B cell (primary cell): ENCODE results near the gene CHAF1B. TPM values are rescaled to one million over a fixed set of nuclear protein-coding genes. Genes with fewer than 3 reads are reported as not detected.

ENCODE experiments used
- ATAC-seq: fragments of 200-7000 bp; cut with Tn5 transposase; one replicate; pipeline ENCODE4 v1.10.0; 2021; ENCODE audit warnings: low read depth, mild to moderate bottlenecking, moderate number of reproducible peaks, moderate library complexity
- CTCF ChIA-PET: fragments of 350-600 bp; sonication (Branson Sonifier 250); formaldehyde crosslinking; loops from one replicate; lab custom pipeline; 2021; ENCODE audit warnings: antibody characterized with exemption, inconsistent platforms; lab: Charles Lee
- POLR2A ChIA-PET: fragments of 350-600 bp; sonication (Branson Sonifier 250); formaldehyde crosslinking; loops from one replicate; lab custom pipeline; 2021; ENCODE audit warnings: antibody characterized with exemption; lab: Charles Lee
- DNase-seq: peaks from one replicate; pipeline ENCODE4 v3.0.0; 2013
- H2AFZ ChIP-seq: 2 replicates; pipeline ENCODE4 v1.6.1; 2012; ENCODE audit warnings: mild to moderate bottlenecking, low read depth, low read length; ENCODE audit not compliant: insufficient read depth, poor library complexity, severe bottlenecking
- H3K27ac ChIP-seq, 2 donors: 1 replicate in 1 of 2; 2 replicates in 1 of 2; pipeline ENCODE4 v1.5.1; 2012 to 2013; ENCODE audit warnings: low read length in 2 of 2, mild to moderate bottlenecking in 2 of 2, moderate library complexity in 1 of 2
- H3K27me3 ChIP-seq, 4 experiments: fragments of 200-600 bp in 1 of 4; sonication (generic) in 1 of 4; replicated peaks in 1 of 4; 1 replicate in 2 of 4; 2 replicates in 2 of 4; pipeline versions ENCODE4 v1.6.1 to v1.7.0; 2013 to 2016; ENCODE audit warnings: low read length in 3 of 4, mild to moderate bottlenecking in 2 of 4, mixed read lengths in 1 of 4, moderate library complexity in 1 of 4; ENCODE audit not compliant: insufficient read depth in 4 of 4, control insufficient read depth in 3 of 4; ENCODE audit errors: control extremely low read depth in 1 of 4
- H3K36me3 ChIP-seq, 2 experiments: replicated peaks in 1 of 2; 1 replicate in 1 of 2; 2 replicates in 1 of 2; pipeline versions ENCODE4 v1.6.1 to v1.7.1; 2013; ENCODE audit warnings: low read length in 1 of 2; ENCODE audit not compliant: insufficient read depth in 2 of 2, control insufficient read depth in 1 of 2; ENCODE audit errors: control extremely low read depth in 1 of 2, extremely low read depth in 1 of 2
- H3K4me1 ChIP-seq, 2 donors: fragments of 200-600 bp in 1 of 2; sonication (generic) in 1 of 2; 1 replicate in 1 of 2; 2 replicates in 1 of 2; pipeline versions ENCODE4 v1.5.1 to v1.6.1; 2013 to 2017; ENCODE audit warnings: low read length in 2 of 2; ENCODE audit not compliant: control insufficient read depth in 2 of 2, insufficient read depth in 2 of 2
- H3K4me2 ChIP-seq: replicated peaks from 2 replicates; pipeline ENCODE3; 2012; ENCODE audit warnings: mild to moderate bottlenecking, low read depth, low read length; ENCODE audit not compliant: poor library complexity, severe bottlenecking
- H3K4me3 ChIP-seq, 5 experiments: fragments of 200-600 bp in 1 of 5; sonication (generic) in 1 of 5; 1 replicate in 3 of 5; 2 replicates in 2 of 5; pipeline versions ENCODE4 v1.5.1 to v1.7.0; 2011 to 2016; ENCODE audit warnings: low read length in 4 of 5, mild to moderate bottlenecking in 4 of 5, low read depth in 2 of 5, control low read depth in 1 of 5, moderate library complexity in 1 of 5; ENCODE audit not compliant: insufficient read depth in 1 of 5; ENCODE audit errors: control extremely low read depth in 1 of 5, extremely low read depth in 1 of 5
- H3K79me2 ChIP-seq: fragments of 200-600 bp; sonication (generic); one replicate; pipeline ENCODE4 v1.6.0; 2016; ENCODE audit warnings: low read length; ENCODE audit not compliant: control insufficient read depth, insufficient read depth
- H3K9ac ChIP-seq: fragments of 200-600 bp; sonication (generic); 2 replicates; pipeline ENCODE4 v1.6.1; 2017; ENCODE audit warnings: mild to moderate bottlenecking, low read length, moderate library complexity
- H3K9me3 ChIP-seq, 3 donors: one replicate each; pipeline versions ENCODE4 v1.6.1 to v1.7.1; 2013; ENCODE audit warnings: low read length in 2 of 3; ENCODE audit not compliant: control insufficient read depth in 2 of 3, insufficient read depth in 1 of 3; ENCODE audit errors: control extremely low read depth in 1 of 3
- H4K20me1 ChIP-seq: 2 replicates; pipeline ENCODE4 v1.6.0; 2012; ENCODE audit warnings: mild to moderate bottlenecking, low read length; ENCODE audit not compliant: insufficient read depth, control insufficient read depth, poor library complexity, severe bottlenecking
- H3K27ac Mint-ChIP-seq: one replicate; pipeline ENCODE4 v1.8.0; 2021; ENCODE audit warnings: mixed read lengths
- H3K27me3 Mint-ChIP-seq: one replicate; pipeline ENCODE4 v1.8.0; 2021; ENCODE audit warnings: mixed read lengths
- H3K4me1 Mint-ChIP-seq: one replicate; pipeline ENCODE4 v1.8.0; 2021; ENCODE audit warnings: mixed read lengths
- H3K4me3 Mint-ChIP-seq: one replicate; pipeline ENCODE4 v1.8.0; 2021; ENCODE audit warnings: mixed read lengths
- H3K9me3 Mint-ChIP-seq: one replicate; pipeline ENCODE4 v1.8.0; 2022; ENCODE audit warnings: mixed read lengths; ENCODE audit not compliant: insufficient read depth
- CTCF ChIP-seq: fragments of 200-600 bp; IDR thresholded peaks from one replicate; pipeline ENCODE4 v1.8.0; 2022; ENCODE audit warnings: antibody characterized with exemption, mild to moderate bottlenecking
- EZH2 ChIP-seq: IDR thresholded peaks from 2 replicates; pipeline ENCODE4 v1.6.1; 2012; ENCODE audit warnings: borderline replicate concordance, low read depth, mild to moderate bottlenecking, moderate library complexity, low read length; ENCODE audit not compliant: insufficient read depth, poor library complexity, severe bottlenecking
- WGBS: methylation state at CpG from one replicate; pipeline ENCODE4 v1.1.5; 2013; ENCODE audit warnings: missing lambda C conversion rate; ENCODE audit not compliant: insufficient coverage; 5-methylcytosine and 5-hydroxymethylcytosine counted together
- intact Hi-C: fragments of 100-400 bp; cut with micrococcal nuclease; formaldehyde crosslinking; loops from one replicate; pipeline ENCODE4 v1.10.0; 2022
- polyA plus RNA-seq: library from polyadenylated mRNA; depleted of rRNA; stranded (reverse); fragments of >200 nt; gene quantifications from 2 replicates; pipeline ENCODE4 v1.2.3, GENCODE V29; 2012
- total RNA-seq, 2 donors: library from RNA; stranded (reverse); fragments of 120-200 nt in 1 of 2; gene quantifications; 1 replicate in 1 of 2; 2 replicates in 1 of 2; pipeline versions ENCODE4 v1.2.3 to v1.2.4, GENCODE V29; 2013 to 2022

The CHAF1B gene
- total and polyA plus RNA-seq, 2 donors (not counting 1 experiment from before 2014, with no cell fraction given), result 1.1 to 1.9 TPM

- H3K27ac ChIP-seq, result no peak overlapping the region
- H2AFZ ChIP-seq, result no peak overlapping the region
- H3K9ac ChIP-seq, result no peak overlapping the region
- Mint-ChIP-seq H3K4me1 (no peaks in the 10 kb centered on the region), H3K27me3 (no peaks in the 10 kb centered on the region), H3K4me3 (no peak overlapping the region), H3K27ac (no peak overlapping the region), H3K9me3 (no peaks in the 10 kb centered on the region)
- peaks cover 0 to 5% of the 10 kb centered on the region in 2 experiments for H3K36me3 ChIP-seq
- no peaks in the 10 kb centered on the region for H3K27me3 ChIP-seq
- ChIA-PET CTCF (no interaction called here), POLR2A (no interaction called here)
- no peak for TF ChIP-seq CTCF
- intact Hi-C loops, result no loop called here
- no peaks in the 10 kb centered on the region for H3K79me2 ChIP-seq
- no peak for DNase-seq
- no peaks in the 10 kb centered on the region for H3K9me3 ChIP-seq
- H3K4me2 ChIP-seq, result no peak overlapping the region
- no peak for ATAC-seq
- H3K4me3 ChIP-seq, result no peak overlapping the region
- H3K4me1 ChIP-seq, result no peaks in the 10 kb centered on the region
- H4K20me1 ChIP-seq, result no peaks in the 10 kb centered on the region
- 100% methylated on average over 4 of the region's 10 CpGs for WGBS
Measured at GRCh38 chr21:36411301-36411700, 26.1 kb downstream of the CHAF1B start.

GRCh38 chr21:36412916-36413315 lies 27.7 kb downstream of the CHAF1B start:
- H3K27me3 Mint-ChIP-seq, result no peaks in the 10 kb centered on the region
- H3K4me1 ChIP-seq, result no peaks in the 10 kb centered on the region
- H3K9me3 Mint-ChIP-seq, result no peaks in the 10 kb centered on the region
- no peak for ATAC-seq
- no peaks in the 10 kb centered on the region for H4K20me1 ChIP-seq
- no peak overlapping the region for H3K4me3 Mint-ChIP-seq
- H3K36me3 ChIP-seq, result peaks cover 0 to 6% of the 10 kb centered on the region in 2 experiments
- no peaks in the 10 kb centered on the region for H3K27me3 ChIP-seq
- H3K9ac ChIP-seq, result no peak overlapping the region
- WGBS, result 99% methylated on average over 10 of the region's 11 CpGs
- H3K79me2 ChIP-seq, result no peaks in the 10 kb centered on the region
- no peak overlapping the region for H3K27ac Mint-ChIP-seq
- H3K27ac ChIP-seq, result no peak overlapping the region
- TF ChIP-seq CTCF (no peak), EZH2 (no peak)
- H2AFZ ChIP-seq, result no peak overlapping the region
- H3K4me2 ChIP-seq, result no peak overlapping the region
- no peak overlapping the region for H3K4me3 ChIP-seq
- H3K9me3 ChIP-seq, result no peaks in the 10 kb centered on the region
- no peak for DNase-seq
- ChIA-PET POLR2A (no interaction called here), CTCF (no interaction called here)
- no peaks in the 10 kb centered on the region for H3K4me1 Mint-ChIP-seq
- intact Hi-C loops, result no loop called here
